GM23338 (cell line): ENCODE measurements around the gene VAMP2.

Experiments used
- CREB1 ChIP-seq: fragments of 250-450 bp; sonication (Bioruptor Pico); IDR thresholded peaks from 2 replicates; pipeline ENCODE4 v1.5.0; 2020; ENCODE audit warnings: low read depth, mild to moderate bottlenecking, moderate library complexity
- EZH2 ChIP-seq: fragments of 200-600 bp; sonication (generic); IDR thresholded peaks from one replicate; pipeline ENCODE4 v1.8.0; 2017; ENCODE audit warnings: antibody characterized with exemption, mild to moderate bottlenecking, low read depth; ENCODE audit not compliant: unreplicated experiment
- EZH2phosphoT487 ChIP-seq: fragments of 200-600 bp; sonication (generic); IDR thresholded peaks from one replicate; pipeline ENCODE4 v1.8.1; 2018; ENCODE audit warnings: antibody characterized with exemption; ENCODE audit not compliant: unreplicated experiment
- JUNB ChIP-seq: IDR thresholded peaks from one replicate; pipeline ENCODE4 v1.6.1; 2016; ENCODE audit warnings: antibody characterized with exemption; ENCODE audit not compliant: unreplicated experiment
- NANOG ChIP-seq: IDR thresholded peaks from 2 replicates; pipeline ENCODE4 v1.6.1; 2016; ENCODE audit warnings: antibody characterized with exemption, borderline replicate concordance
- POLR2AphosphoS5 ChIP-seq: IDR thresholded peaks from 2 replicates; pipeline ENCODE4 v1.6.1; 2016; ENCODE audit warnings: antibody characterized with exemption, low read depth
- STAT1 ChIP-seq: IDR thresholded peaks from one replicate; pipeline ENCODE4 v1.6.1; 2016; ENCODE audit warnings: antibody characterized with exemption; ENCODE audit not compliant: unreplicated experiment
- ZNF114 ChIP-seq: fragments of 250-450 bp; sonication (Bioruptor Pico); IDR thresholded peaks from 2 replicates; pipeline ENCODE4 v1.5.0; 2020; ENCODE audit warnings: mild to moderate bottlenecking, moderate library complexity
- ZNF331 ChIP-seq: fragments of 250-450 bp; sonication (Bioruptor Pico); IDR thresholded peaks from 2 replicates; pipeline ENCODE4 v1.5.0; 2020; ENCODE audit warnings: low read depth, mild to moderate bottlenecking, moderate library complexity
- ZNF462 ChIP-seq: fragments of 250-450 bp; sonication (Bioruptor Pico); IDR thresholded peaks from 2 replicates; pipeline ENCODE4 v1.5.0; 2020; ENCODE audit warnings: mild to moderate bottlenecking, moderate library complexity
- TF ChIP-seq, protein P1 (sequence below), 2 experiments: fragments of 200-600 bp in 1 of 2; sonication (generic) in 1 of 2; conservative IDR thresholded peaks; 2 replicates each; pipeline versions ENCODE4 v1.5.1 to v1.6.1; 2016 to 2017; ENCODE audit warnings: antibody characterized with exemption in 2 of 2, low read depth in 2 of 2, mild to moderate bottlenecking in 2 of 2, moderate library complexity in 1 of 2
- TF ChIP-seq, protein P2 (sequence below): IDR thresholded peaks from one replicate; pipeline ENCODE4 v1.6.1; 2018; ENCODE audit warnings: antibody characterized with exemption; ENCODE audit not compliant: unreplicated experiment

GRCh38 chr17:8153525-8153956, 9.2 kb downstream of the VAMP2 start:
- TF ChIP-seq STAT1 (no peak), POLR2AphosphoS5 (no peak), ZNF114 (no peak), EZH2 (no peak), NANOG (no peak), CREB1 (no peak), ZNF331 (CRISPR knock-in tag) (no peak), EZH2phosphoT487 (no peak), JUNB (no peak), ZNF462 (CRISPR knock-in tag) (no peak)
- TF ChIP-seq, protein P1, sequence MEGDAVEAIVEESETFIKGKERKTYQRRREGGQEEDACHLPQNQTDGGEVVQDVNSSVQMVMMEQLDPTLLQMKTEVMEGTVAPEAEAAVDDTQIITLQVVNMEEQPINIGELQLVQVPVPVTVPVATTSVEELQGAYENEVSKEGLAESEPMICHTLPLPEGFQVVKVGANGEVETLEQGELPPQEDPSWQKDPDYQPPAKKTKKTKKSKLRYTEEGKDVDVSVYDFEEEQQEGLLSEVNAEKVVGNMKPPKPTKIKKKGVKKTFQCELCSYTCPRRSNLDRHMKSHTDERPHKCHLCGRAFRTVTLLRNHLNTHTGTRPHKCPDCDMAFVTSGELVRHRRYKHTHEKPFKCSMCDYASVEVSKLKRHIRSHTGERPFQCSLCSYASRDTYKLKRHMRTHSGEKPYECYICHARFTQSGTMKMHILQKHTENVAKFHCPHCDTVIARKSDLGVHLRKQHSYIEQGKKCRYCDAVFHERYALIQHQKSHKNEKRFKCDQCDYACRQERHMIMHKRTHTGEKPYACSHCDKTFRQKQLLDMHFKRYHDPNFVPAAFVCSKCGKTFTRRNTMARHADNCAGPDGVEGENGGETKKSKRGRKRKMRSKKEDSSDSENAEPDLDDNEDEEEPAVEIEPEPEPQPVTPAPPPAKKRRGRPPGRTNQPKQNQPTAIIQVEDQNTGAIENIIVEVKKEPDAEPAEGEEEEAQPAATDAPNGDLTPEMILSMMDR (conservative IDR thresholded peaks at IDR 0.05; ENCODE audit: low read depth in 2 of 2), result no peak
- TF ChIP-seq, protein P2, sequence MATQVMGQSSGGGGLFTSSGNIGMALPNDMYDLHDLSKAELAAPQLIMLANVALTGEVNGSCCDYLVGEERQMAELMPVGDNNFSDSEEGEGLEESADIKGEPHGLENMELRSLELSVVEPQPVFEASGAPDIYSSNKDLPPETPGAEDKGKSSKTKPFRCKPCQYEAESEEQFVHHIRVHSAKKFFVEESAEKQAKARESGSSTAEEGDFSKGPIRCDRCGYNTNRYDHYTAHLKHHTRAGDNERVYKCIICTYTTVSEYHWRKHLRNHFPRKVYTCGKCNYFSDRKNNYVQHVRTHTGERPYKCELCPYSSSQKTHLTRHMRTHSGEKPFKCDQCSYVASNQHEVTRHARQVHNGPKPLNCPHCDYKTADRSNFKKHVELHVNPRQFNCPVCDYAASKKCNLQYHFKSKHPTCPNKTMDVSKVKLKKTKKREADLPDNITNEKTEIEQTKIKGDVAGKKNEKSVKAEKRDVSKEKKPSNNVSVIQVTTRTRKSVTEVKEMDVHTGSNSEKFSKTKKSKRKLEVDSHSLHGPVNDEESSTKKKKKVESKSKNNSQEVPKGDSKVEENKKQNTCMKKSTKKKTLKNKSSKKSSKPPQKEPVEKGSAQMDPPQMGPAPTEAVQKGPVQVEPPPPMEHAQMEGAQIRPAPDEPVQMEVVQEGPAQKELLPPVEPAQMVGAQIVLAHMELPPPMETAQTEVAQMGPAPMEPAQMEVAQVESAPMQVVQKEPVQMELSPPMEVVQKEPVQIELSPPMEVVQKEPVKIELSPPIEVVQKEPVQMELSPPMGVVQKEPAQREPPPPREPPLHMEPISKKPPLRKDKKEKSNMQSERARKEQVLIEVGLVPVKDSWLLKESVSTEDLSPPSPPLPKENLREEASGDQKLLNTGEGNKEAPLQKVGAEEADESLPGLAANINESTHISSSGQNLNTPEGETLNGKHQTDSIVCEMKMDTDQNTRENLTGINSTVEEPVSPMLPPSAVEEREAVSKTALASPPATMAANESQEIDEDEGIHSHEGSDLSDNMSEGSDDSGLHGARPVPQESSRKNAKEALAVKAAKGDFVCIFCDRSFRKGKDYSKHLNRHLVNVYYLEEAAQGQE, result no peak
